ENCODE data around the gene SKAP1.

SKAP1 gene

DNA sequence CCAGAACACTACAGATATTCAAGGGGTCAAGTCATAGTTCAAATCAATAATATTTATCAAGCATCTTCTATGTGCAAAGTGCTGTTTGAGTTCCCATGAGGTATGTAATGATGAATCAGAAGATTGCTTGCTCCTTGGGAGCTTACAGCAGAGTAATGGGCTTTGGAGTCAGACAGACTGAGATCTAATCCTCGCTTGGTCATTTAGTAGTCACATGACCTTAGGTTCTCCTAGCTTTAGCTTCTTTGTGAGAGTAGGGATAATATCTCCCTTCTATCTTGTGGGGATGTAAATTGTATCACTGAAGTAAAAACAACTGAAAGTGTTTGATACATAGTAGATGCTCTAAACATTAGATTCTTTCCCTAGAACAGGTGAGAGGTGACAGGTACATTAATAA is 292.4 kb downstream of the SKAP1 start:
- H3K4me3 ChIP-seq: no peak overlapping the region
- TF ChIP-seq Cebpa-rat (IDR thresholded peaks at IDR 0.05): no peak

DNA sequence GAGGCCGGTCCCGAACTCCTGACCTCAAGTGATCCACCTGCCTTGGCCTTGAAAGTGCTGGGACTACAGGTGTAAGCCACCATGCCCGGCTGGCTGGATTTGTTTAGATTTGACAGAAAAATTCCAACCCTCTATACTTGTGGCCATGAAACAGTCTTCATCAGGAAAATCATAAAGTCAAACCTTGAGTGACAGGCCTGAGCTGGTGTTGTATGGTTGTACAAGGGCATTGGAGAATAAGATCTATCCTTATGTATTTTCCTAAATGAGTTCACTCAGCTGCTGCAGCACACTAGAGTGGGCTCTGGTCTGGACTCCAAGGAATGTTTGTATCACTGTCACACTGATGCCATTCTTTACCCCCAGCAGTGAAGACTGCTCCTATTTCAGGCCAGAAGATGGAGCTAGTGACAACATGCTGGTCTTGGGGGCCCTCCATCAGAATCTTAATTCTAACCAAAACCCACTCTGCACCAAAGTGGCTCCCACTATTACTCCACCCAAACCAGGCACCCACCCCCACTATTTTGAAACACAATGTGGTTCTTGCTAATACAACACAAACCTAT is 295.0 kb downstream of the SKAP1 start:
- Histone ChIP-seq H3K4me1 (peaks cover 5 to 53% (median 6%) of the 10 kb centered on the region in 10 experiments), H3K9me3 (replicated peaks in 1 of 11) (no peaks in the 10 kb centered on the region), H3K27me3 (no peaks in the 10 kb centered on the region), H3K4me3 (no peak overlapping the region), H3K36me3 (no peaks in the 10 kb centered on the region), H4K20me1 (no peaks in the 10 kb centered on the region), H3K27ac (no peak overlapping the region), H3K4me2 (no peak overlapping the region), H3K9ac (no peak overlapping the region)
- TF ChIP-seq Cebpa-rat (IDR thresholded peaks at IDR 0.05): no peak

More for the DNA sequence above, 292.4 kb downstream of the SKAP1 start:
- Histone ChIP-seq H3K27me3 (no peaks in the 10 kb centered on the region), H3K9ac (no peak overlapping the region), H3K4me1 (peaks cover 8 to 58% (median 12%) of the 10 kb centered on the region in 10 experiments), H4K20me1 (no peaks in the 10 kb centered on the region), H3K27ac (no peak overlapping the region), H3K4me2 (0 out of 22 replicates have a peak overlapping the region, but pooled peaks of 1 of the 11 experiments have one; percentile 4), H3K9me3 (replicated peaks in 1 of 11) (no peaks in the 10 kb centered on the region), H3K36me3 (no peaks in the 10 kb centered on the region)

DNA sequence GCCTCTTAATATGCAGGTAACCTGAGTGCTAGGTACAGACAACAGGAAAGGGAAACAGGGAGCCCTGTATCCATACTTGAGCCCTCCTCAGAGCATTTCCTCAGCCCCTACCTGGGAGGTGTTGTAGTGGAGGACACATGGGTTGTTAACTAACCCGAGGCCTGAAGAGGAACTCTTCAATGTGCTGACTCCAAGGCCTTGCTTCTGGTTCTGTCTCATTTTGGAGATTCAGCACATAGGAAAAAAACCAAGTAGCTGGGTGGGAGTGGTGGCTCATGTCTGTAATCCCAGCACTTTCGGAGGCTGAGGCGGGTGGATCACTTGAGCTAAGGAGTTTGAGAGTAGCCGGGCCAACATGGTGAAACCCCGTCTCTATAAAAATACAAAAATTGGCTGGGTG is 297.6 kb downstream of the SKAP1 start:
- H3K9me3 ChIP-seq (replicated peaks in 1 of 11): no peaks in the 10 kb centered on the region
- peaks cover 0 to 7% (median 0%) of the 10 kb centered on the region in 11 experiments; a peak in 2 of 22 replicates for H3K36me3 ChIP-seq
- peaks cover 5 to 38% (median 6%) of the 10 kb centered on the region in 10 experiments; a peak in 19 of 20 replicates for H3K4me1 ChIP-seq
- H3K9ac ChIP-seq: peak overlapping the region in 2 of 11 experiments; percentile 18 to 42; a peak in 1 of 22 replicates
- H3K4me2 ChIP-seq: peak overlapping the region in 3 of 11 experiments; percentile 36 to 75 (median 74); a peak in 6 of 22 replicates
- H3K4me3 ChIP-seq: no peak overlapping the region
- TF ChIP-seq Cebpa-rat (IDR thresholded peaks at IDR 0.05): no peak
- H3K27me3 ChIP-seq: 0 out of 22 replicates have a peak, but pooled peaks cover 0 to 4% (median 0%) of the 10 kb centered on the region in 11 experiments
- H3K27ac ChIP-seq: peak overlapping the region in 2 of 11 experiments; percentile 29 to 45; a peak in 3 of 22 replicates
- peaks cover 0 to 7% (median 3%) of the 10 kb centered on the region in 11 experiments; a peak in 7 of 22 replicates for H4K20me1 ChIP-seq

DNA sequence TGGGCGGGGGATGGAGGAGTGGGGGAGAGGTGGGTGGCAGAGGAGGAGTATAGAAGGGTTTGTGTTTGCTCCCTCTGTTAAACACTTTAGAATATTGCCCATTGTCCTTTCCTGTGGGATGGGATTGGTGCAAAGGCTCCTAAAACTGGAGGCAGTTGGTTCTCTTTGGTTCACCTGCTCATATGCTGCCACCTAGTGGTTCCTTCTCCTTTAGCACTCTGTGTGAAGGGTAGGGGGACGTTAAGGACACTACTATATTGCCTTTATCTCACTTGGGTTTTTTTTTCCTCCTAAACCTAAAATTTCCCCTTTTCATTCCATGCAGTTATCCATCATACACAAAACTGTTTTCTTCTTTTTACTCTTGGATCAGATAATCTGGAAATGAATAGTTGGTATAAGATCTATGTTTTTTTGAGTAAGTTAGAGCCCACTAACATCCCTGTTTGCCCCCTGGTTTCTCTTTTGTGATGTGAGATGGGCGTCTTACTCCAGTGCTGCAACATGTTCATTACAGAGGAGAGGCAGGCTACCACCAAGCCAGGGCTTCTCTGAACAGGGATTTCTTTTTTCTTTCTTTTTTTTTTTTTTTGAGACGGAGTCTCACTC is 298.7 kb downstream of the SKAP1 start:
- no peak overlapping the region for H3K27ac ChIP-seq
- H3K4me3 ChIP-seq: no peak overlapping the region
- peaks cover 0 to 17% (median 5%) of the 10 kb centered on the region in 11 experiments; a peak in 11 of 22 replicates for H4K20me1 ChIP-seq
- 0 out of 22 replicates have a peak, but pooled peaks cover 0 to 4% (median 0%) of the 10 kb centered on the region in 11 experiments for H3K27me3 ChIP-seq
- peak overlapping the region in 2 of 11 experiments; percentile 74 to 75; a peak in 3 of 22 replicates for H3K4me2 ChIP-seq
- peaks cover 14 to 44% (median 16%) of the 10 kb centered on the region in 10 experiments for H3K4me1 ChIP-seq
- H3K9me3 ChIP-seq (replicated peaks in 1 of 11): no peaks in the 10 kb centered on the region
- H3K36me3 ChIP-seq: peaks cover 0 to 17% (median 6%) of the 10 kb centered on the region in 11 experiments; a peak in 11 of 22 replicates
- TF ChIP-seq Cebpa-rat (IDR thresholded peaks at IDR 0.05): no peak
- H3K9ac ChIP-seq: no peak overlapping the region

DNA sequence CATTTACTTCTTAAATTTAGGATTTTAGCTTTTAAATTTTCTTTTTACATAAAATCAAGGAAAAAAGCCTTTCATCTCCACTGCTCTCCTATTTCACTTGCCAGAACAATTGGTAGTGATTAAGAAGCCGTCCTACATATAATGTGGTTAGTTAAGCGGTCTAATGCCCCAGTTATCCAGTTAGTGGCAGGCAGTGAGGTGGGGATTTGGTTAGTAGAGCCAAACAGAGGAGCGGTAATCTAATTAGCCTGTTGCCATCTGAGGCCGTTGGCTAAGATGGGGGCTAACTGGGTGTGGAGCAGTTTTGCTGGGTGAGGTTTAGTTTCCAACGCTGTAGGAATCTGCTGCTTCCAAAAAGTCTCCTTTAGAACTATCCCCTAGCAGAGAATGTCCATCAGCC is 300.0 kb downstream of the SKAP1 start:
- peak overlapping the region in 1 of 11 experiments; percentile 45; a peak in 1 of 22 replicates for H3K9ac ChIP-seq
- H3K4me3 ChIP-seq: no peak overlapping the region
- peaks cover 21 to 57% (median 26%) of the 10 kb centered on the region in 10 experiments for H3K4me1 ChIP-seq
- H3K27ac ChIP-seq: no peak overlapping the region
- H4K20me1 ChIP-seq: peaks cover 0 to 30% (median 10%) of the 10 kb centered on the region in 11 experiments; a peak in 11 of 22 replicates
- peaks cover 0 to 29% (median 18%) of the 10 kb centered on the region in 11 experiments; a peak in 16 of 22 replicates for H3K36me3 ChIP-seq
- no peak overlapping the region for H3K4me2 ChIP-seq
- 0 out of 22 replicates have a peak, but pooled peaks cover 0 to 4% (median 0%) of the 10 kb centered on the region in 11 experiments for H3K27me3 ChIP-seq
- H3K9me3 ChIP-seq (replicated peaks in 1 of 11): no peaks in the 10 kb centered on the region
- TF ChIP-seq Cebpa-rat (IDR thresholded peaks at IDR 0.05): no peak

- TF ChIP-seq Cebpa-rat (IDR thresholded peaks at IDR 0.05): no peak
- Histone ChIP-seq H3K4me1 (peaks cover 21 to 55% (median 26%) of the 10 kb centered on the region in 10 experiments), H3K9me3 (replicated peaks in 1 of 11) (no peaks in the 10 kb centered on the region), H4K20me1 (peaks cover 0 to 44% (median 10%) of the 10 kb centered on the region in 11 experiments; a peak in 11 of 22 replicates), H3K4me3 (no peak overlapping the region), H3K9ac (peak overlapping the region in 1 of 11 experiments; percentile 28; a peak in 1 of 22 replicates), H3K27ac (no peak overlapping the region), H3K27me3 (0 out of 22 replicates have a peak, but pooled peaks cover 0 to 4% (median 0%) of the 10 kb centered on the region in 11 experiments), H3K36me3 (peaks cover 8 to 45% (median 34%) of the 10 kb centered on the region in 11 experiments; a peak in 20 of 22 replicates), H3K4me2 (no peak overlapping the region)
These were observed 301.6 kb downstream of the SKAP1 start for GRCh38 chr17:48128400-48128799.

DNA sequence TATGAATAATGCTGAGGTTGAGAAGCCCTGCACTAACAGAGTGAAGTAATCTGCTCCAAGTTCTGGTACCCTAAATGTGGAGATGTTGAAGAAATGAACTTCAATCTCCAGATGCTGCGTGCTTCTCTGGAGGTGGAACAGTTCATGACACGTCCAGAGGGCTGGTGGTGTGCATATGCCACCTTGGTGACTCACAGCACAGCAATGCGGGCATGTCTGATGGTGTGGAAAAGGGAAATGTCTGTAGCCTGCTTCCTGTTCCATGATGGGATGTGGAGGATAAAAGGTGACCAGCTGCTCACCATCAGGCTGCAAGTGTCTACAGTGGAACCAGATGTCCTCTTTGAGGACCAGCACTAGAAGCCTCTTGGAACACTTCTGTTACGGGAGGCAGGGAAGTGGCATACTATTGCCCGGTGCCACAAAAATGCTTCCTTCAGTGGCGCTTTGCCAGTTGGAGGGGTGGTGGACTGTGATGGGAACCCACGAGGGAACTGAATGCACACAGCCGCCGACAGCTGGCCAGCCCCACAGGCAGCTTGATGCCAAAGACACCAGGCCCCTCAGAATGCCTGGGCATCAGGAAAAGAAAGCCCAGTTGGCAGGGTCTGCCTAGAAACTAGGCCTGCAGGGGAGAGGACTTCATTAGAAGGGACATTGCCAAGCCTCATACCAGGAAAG is 302.5 kb downstream of the SKAP1 start:
- H3K9me3 ChIP-seq (replicated peaks in 1 of 11): no peaks in the 10 kb centered on the region
- peaks cover 17 to 54% (median 43%) of the 10 kb centered on the region in 11 experiments for H3K36me3 ChIP-seq
- peaks cover 21 to 46% (median 26%) of the 10 kb centered on the region in 10 experiments for H3K4me1 ChIP-seq
- TF ChIP-seq Cebpa-rat (IDR thresholded peaks at IDR 0.05): no peak
- no peak overlapping the region for H3K27ac ChIP-seq
- H3K9ac ChIP-seq: peak overlapping the region in 1 of 11 experiments; percentile 16; a peak in 1 of 22 replicates
- 0 out of 22 replicates have a peak, but pooled peaks cover 0 to 4% (median 0%) of the 10 kb centered on the region in 11 experiments for H3K27me3 ChIP-seq
- peaks cover 0 to 53% (median 10%) of the 10 kb centered on the region in 11 experiments; a peak in 12 of 22 replicates for H4K20me1 ChIP-seq
- no peak overlapping the region for H3K4me3 ChIP-seq
- H3K4me2 ChIP-seq: peak overlapping the region; percentile 4 to 57 (median 45); a peak in 21 of 22 replicates

DNA sequence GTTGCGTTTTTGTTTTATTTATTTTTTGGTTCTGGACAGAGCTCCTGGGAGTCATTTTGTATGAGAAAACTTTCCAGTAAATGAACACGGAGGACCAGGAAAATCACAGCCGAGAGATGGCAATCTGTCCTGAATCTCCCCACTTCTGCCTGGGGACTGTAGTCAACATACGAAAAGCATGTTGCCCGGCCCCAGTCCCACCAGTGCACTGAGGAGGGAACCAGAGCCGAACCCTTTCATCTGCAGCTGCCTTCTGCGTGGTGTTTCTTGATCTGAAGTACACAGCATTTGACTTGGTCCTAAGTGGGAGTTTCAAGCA is 303.5 kb downstream of the SKAP1 start:
- Histone ChIP-seq H3K9me3 (replicated peaks in 1 of 11) (no peaks in the 10 kb centered on the region), H3K27me3 (0 out of 22 replicates have a peak, but pooled peaks cover 0 to 4% (median 0%) of the 10 kb centered on the region in 11 experiments), H4K20me1 (peaks cover 0 to 63% (median 10%) of the 10 kb centered on the region in 11 experiments; a peak in 12 of 22 replicates), H3K4me1 (peaks cover 21 to 36% (median 26%) of the 10 kb centered on the region in 10 experiments), H3K4me3 (no peak overlapping the region), H3K9ac (peak overlapping the region in 2 of 11 experiments; percentile 7 to 59; a peak in 2 of 22 replicates), H3K4me2 (peak overlapping the region; percentile 10 to 60 (median 43); a peak in 14 of 22 replicates), H3K27ac (no peak overlapping the region), H3K36me3 (peaks cover 27 to 64% (median 53%) of the 10 kb centered on the region in 11 experiments)
- TF ChIP-seq Cebpa-rat (IDR thresholded peaks at IDR 0.05): no peak

Data from BLaER1 treated with 17β-estradiol and CSF1 and Interleukin-3, amounts not matched to agents 10 nM and 100 nM (cell line).